Body of pancreas (tissue), 4 donors: ENCODE data around the gene PAX8. TPM values are rescaled to one million over a fixed set of nuclear protein-coding genes. Genes with fewer than 3 reads are reported as not detected.
A peak's percentile ranks its signal among the peaks of the same experiment; 100 is the strongest.

Experiments
- ATAC-seq: fragments of 150-250 bp; one replicate; pipeline ENCODE4 v1.9.1; 2016
- DNase-seq, 4 donors: peaks; one replicate each; pipeline ENCODE4 v3.0.0-alpha.2; 2019
- H3K27ac ChIP-seq, 4 donors: fragments of 200-600 bp; sonication (generic); 1 replicate in 3 of 4; 2 replicates in 1 of 4; pipeline versions ENCODE4 v1.5.1 to v1.6.1; 2016 to 2019; ENCODE audit warnings: mild to moderate bottlenecking in 1 of 4, mixed read lengths in 1 of 4, moderate library complexity in 1 of 4
- H3K27me3 ChIP-seq, 2 donors: fragments of 200-600 bp; sonication (generic); one replicate each; pipeline ENCODE4 v1.6.0; 2016; ENCODE audit warnings: mild to moderate bottlenecking in 1 of 2
- H3K36me3 ChIP-seq, 2 donors: fragments of 200-600 bp; sonication (generic); replicated peaks in 1 of 2; 2 replicates each; pipeline ENCODE4 v1.5.1; 2016; ENCODE audit warnings: low read depth in 2 of 2; ENCODE audit not compliant: insufficient read depth in 1 of 2
- H3K4me1 ChIP-seq: fragments of 200-600 bp; sonication (generic); one replicate; pipeline ENCODE4 v1.6.0; 2016
- H3K4me3 ChIP-seq, 2 donors: fragments of 200-600 bp; sonication (generic); 1 replicate in 1 of 2; 2 replicates in 1 of 2; pipeline ENCODE4 v1.5.1; 2016 to 2019
- H3K9me3 ChIP-seq, 3 donors: fragments of 200-600 bp; sonication (generic); 1 replicate in 2 of 3; 2 replicates in 1 of 3; pipeline ENCODE4 v1.5.1; 2016
- CTCF ChIP-seq, 7 experiments: fragments of 450-650 bp in 4 of 7; fragments of 200-600 bp in 3 of 7; sonication (generic) in 3 of 7; IDR thresholded peaks; one replicate each; pipeline ENCODE4 v1.5.1; 2016 to 2019; ENCODE audit warnings: antibody characterized with exemption in 7 of 7
- POLR2A ChIP-seq, 3 donors: fragments of 450-650 bp; IDR thresholded peaks; one replicate each; pipeline ENCODE4 v1.6.1; 2016; ENCODE audit warnings: antibody characterized with exemption in 3 of 3, mild to moderate bottlenecking in 2 of 3
- WGBS, 2 donors: methylation state at CpG; one replicate each; pipeline ENCODE4 v1.1.5; 2017; 5-methylcytosine and 5-hydroxymethylcytosine counted together
- intact Hi-C: fragments of 100-400 bp; cut with DNase I; formaldehyde crosslinking; loops from one replicate; pipeline ENCODE4 v1.15.1; 2023
- total RNA-seq, 2 donors: library from RNA; depleted of rRNA; stranded (reverse); fragments of >200 nt; gene quantifications; one replicate each; pipeline ENCODE4 v1.1.0, GENCODE V29; 2016

PAX8 gene
- total RNA-seq, 2 donors from 2014 or later = 0.52 to 2.3 TPM

DNA sequence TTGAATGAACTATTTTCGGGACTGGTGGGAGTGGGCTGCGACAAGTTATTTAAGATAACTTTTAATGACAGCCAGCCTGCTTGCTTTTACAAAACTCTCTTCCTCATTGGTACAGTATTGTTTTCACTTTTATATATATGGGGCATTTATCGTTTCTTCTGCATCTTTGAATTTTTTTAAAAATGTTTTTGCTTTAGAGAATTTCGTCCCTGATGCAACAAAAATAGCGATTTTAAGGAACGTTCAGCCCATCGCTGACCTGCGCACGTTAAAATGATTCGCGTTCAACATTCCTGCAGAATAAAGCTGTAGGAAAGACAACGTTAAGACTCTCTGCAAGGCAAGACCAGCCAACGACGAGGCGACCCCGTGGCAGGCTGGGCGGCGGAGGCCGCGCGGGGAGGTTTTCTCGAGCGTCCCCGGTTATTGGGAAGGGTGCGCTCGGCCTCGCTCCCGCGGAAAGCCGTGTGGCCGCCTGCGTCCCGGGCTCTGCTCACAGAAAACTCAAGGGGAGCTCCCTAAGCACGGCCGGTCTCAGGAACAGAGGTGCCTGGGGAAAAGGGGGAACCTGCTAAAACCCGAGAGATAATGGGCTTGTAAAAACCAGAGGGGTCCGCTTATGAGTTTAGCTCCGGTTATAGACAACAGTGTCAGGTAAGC, 3.0 kb downstream of the PAX8 start:
- TF ChIP-seq CTCF (IDR thresholded peaks at IDR 0.05) = no peak
- no peaks in the 10 kb centered on the region for H3K9me3 ChIP-seq
- peaks cover 0 to 15% of the 10 kb centered on the region in 2 donors for H3K27me3 ChIP-seq
- H3K36me3 ChIP-seq = no peaks in the 10 kb centered on the region
- H3K4me3 ChIP-seq = no peak overlapping the region
- intact Hi-C loops = no loop called here
- peaks cover 22% of the 10 kb centered on the region for H3K4me1 ChIP-seq
- ATAC-seq (no peak), DNase-seq (no peak)
- 19 to 54% methylated on average over 32 to 38 of the region's 38 CpGs for WGBS, 2 donors
- no peak overlapping the region for H3K27ac ChIP-seq

GRCh38 chr2:113274432-113274831, 4.3 kb downstream of the PAX8 start:
- Histone ChIP-seq H3K9me3 (no peaks in the 10 kb centered on the region), H3K27me3 (peaks cover 0 to 15% of the 10 kb centered on the region in 2 donors), H3K4me3 (no peak overlapping the region), H3K27ac (peak overlapping the region in 3 of 4 donors; percentile 14 to 59 (median 40)), H3K36me3 (no peaks in the 10 kb centered on the region), H3K4me1 (peaks cover 22% of the 10 kb centered on the region)
- DNase-seq (no peak), ATAC-seq (peak; percentile 25)
- intact Hi-C loops = no loop called here
- no peak for TF ChIP-seq POLR2A (IDR thresholded peaks at IDR 0.05)
- no peak for TF ChIP-seq CTCF (IDR thresholded peaks at IDR 0.05)

DNA sequence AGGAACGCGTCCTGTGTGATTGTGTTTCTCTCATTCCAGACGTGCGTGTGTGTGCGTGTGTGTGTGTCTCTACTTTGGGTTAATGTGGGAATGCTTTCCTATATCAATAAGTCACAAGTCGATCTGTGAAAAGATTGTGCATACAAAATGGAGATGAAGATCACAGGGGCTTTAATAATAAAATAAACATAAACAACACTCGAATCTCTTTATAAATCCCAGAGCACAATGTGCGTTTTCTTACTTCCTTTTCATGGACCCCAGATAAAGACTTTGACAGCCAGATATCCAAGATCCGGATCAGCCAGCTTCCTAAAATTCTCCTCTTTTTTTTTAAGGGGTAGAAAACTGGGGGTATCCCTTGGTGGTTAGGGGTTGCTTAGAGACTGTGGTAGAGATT, 4.7 kb downstream of the PAX8 start:
- DNase-seq (no peak), ATAC-seq (no peak)
- WGBS, 2 donors = 31 to 39% methylated on average over 9 of the region's 9 CpGs
- no peak for TF ChIP-seq POLR2A (IDR thresholded peaks at IDR 0.05)
- no peak for TF ChIP-seq CTCF (IDR thresholded peaks at IDR 0.05)
- H3K27me3 ChIP-seq = peaks cover 0 to 15% of the 10 kb centered on the region in 2 donors
- intact Hi-C loops = no loop called here
- no peaks in the 10 kb centered on the region for H3K36me3 ChIP-seq
- H3K9me3 ChIP-seq = no peaks in the 10 kb centered on the region
- H3K27ac ChIP-seq = peak overlapping the region in 3 of 4 donors; percentile 14 to 59 (median 40)
- peaks cover 22% of the 10 kb centered on the region for H3K4me1 ChIP-seq
- no peak overlapping the region for H3K4me3 ChIP-seq

DNA sequence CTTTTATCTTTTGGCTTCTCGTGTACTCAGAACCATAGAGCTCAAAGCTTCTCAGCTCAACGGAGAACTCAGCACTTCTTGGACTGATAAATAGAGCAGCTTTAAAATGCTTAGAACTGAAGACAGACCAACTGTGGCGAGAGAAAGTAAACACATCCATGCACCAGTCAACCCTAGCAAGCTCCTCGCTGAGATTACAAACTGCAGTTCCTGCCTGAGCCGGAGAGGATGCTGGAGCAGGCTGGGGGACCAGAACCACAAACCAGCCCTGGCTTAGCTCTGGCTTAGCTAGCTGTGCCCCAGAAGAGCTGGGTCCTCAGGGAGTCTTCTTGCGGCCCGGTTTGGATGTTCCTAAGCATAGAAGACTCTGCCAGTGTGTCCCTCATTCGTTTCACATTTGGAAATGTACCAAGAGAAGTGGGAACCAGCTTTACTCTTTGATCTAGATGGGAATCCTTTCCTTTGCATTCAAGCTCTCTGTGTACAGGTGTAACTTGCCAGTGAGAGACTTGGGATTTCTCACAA, 5.6 kb downstream of the PAX8 start:
- H3K4me1 ChIP-seq = peaks cover 27% of the 10 kb centered on the region
- peaks cover 0 to 15% of the 10 kb centered on the region in 2 donors for H3K27me3 ChIP-seq
- peak in 3 of 7 experiments; percentile 14 to 16 (median 15) for TF ChIP-seq CTCF (IDR thresholded peaks at IDR 0.05)
- no peak for TF ChIP-seq POLR2A (IDR thresholded peaks at IDR 0.05)
- no peaks in the 10 kb centered on the region for H3K9me3 ChIP-seq
- H3K27ac ChIP-seq = peak overlapping the region in 3 of 4 donors; percentile 14 to 40 (median 24)
- intact Hi-C loops = no loop called here
- ATAC-seq (peak; percentile 54), DNase-seq (no peak)
- H3K36me3 ChIP-seq = no peaks in the 10 kb centered on the region
- 14 to 16% methylated on average over 8 of the region's 8 CpGs for WGBS, 2 donors
- H3K4me3 ChIP-seq = no peak overlapping the region

- Histone ChIP-seq H3K27me3 (peaks cover 0 to 15% of the 10 kb centered on the region in 2 donors), H3K9me3 (no peaks in the 10 kb centered on the region), H3K27ac (no peak overlapping the region), H3K36me3 (no peaks in the 10 kb centered on the region), H3K4me3 (no peak overlapping the region), H3K4me1 (peaks cover 25% of the 10 kb centered on the region)
- 41 to 60% methylated on average over 5 of the region's 5 CpGs for WGBS, 2 donors
- ATAC-seq = no peak
- no peak for DNase-seq
- intact Hi-C loops = no loop called here
- TF ChIP-seq CTCF (IDR thresholded peaks at IDR 0.05) (no peak), POLR2A (IDR thresholded peaks at IDR 0.05) (no peak)
These were observed 6.2 kb downstream of the PAX8 start for GRCh38 chr2:113272477-113272876.
